Mesendoderm (in vitro differentiated cells): ENCODE data around the gene DMRTB1.

Source experiments
- DNase-seq: peaks from one replicate; pipeline ENCODE4 v3.0.0; 2013
- H2AK5ac ChIP-seq: 2 replicates; pipeline ENCODE4 v1.6.1; 2013; ENCODE audit warnings: low read length, inconsistent platforms
- H2BK120ac ChIP-seq: 2 replicates; pipeline ENCODE4 v1.6.1; 2013; ENCODE audit warnings: low read depth, mild to moderate bottlenecking, low read length, moderate library complexity, mixed read lengths
- H2BK15ac ChIP-seq: replicated peaks from 2 replicates; pipeline ENCODE4 v1.6.1; 2013; ENCODE audit warnings: low read depth, mild to moderate bottlenecking, moderate library complexity
- H2BK5ac ChIP-seq: 2 replicates; pipeline ENCODE4 v1.6.1; 2013; ENCODE audit warnings: low read length, inconsistent platforms
- H3K18ac ChIP-seq: 2 replicates; pipeline ENCODE4 v1.6.1; 2013; ENCODE audit warnings: mild to moderate bottlenecking, low read length, mixed read lengths
- H3K23ac ChIP-seq: one replicate; pipeline ENCODE4 v1.6.1; 2013; ENCODE audit warnings: low read length
- H3K27ac ChIP-seq: 2 replicates; pipeline ENCODE4 v1.5.1; 2013; ENCODE audit warnings: low read depth, mild to moderate bottlenecking, inconsistent platforms, low read length, moderate library complexity
- H3K27me3 ChIP-seq: 2 replicates; pipeline ENCODE4 v1.6.1; 2013; ENCODE audit warnings: low read length, control low read depth, mild to moderate bottlenecking, inconsistent platforms; ENCODE audit not compliant: insufficient read depth, poor library complexity
- H3K36me3 ChIP-seq: 2 replicates; pipeline ENCODE4 v1.6.1; 2013; ENCODE audit warnings: low read length, inconsistent platforms; ENCODE audit not compliant: control insufficient read depth, insufficient read depth
- H3K4ac ChIP-seq: one replicate; pipeline ENCODE4 v1.6.1; 2013; ENCODE audit warnings: low read depth, mild to moderate bottlenecking, low read length, moderate library complexity
- H3K4me1 ChIP-seq: 2 replicates; pipeline ENCODE4 v1.6.1; 2013; ENCODE audit warnings: low read depth, low read length, inconsistent platforms; ENCODE audit not compliant: control insufficient read depth
- H3K4me2 ChIP-seq: 2 replicates; pipeline ENCODE4 v1.6.1; 2013; ENCODE audit warnings: low read length
- H3K4me3 ChIP-seq: 2 replicates; pipeline ENCODE4 v1.5.1; 2013; ENCODE audit warnings: mild to moderate bottlenecking, low read length
- H3K56ac ChIP-seq: one replicate; pipeline ENCODE4 v1.6.1; 2013; ENCODE audit warnings: low read length
- H3K79me1 ChIP-seq: 2 replicates; pipeline ENCODE4 v1.6.1; 2013; ENCODE audit warnings: low read length, inconsistent platforms
- H3K79me2 ChIP-seq: 2 replicates; pipeline ENCODE4 v1.6.1; 2013; ENCODE audit warnings: mild to moderate bottlenecking, low read length; ENCODE audit not compliant: control insufficient read depth, insufficient read depth
- H3K9ac ChIP-seq: 2 replicates; pipeline ENCODE4 v1.6.1; 2013; ENCODE audit warnings: low read length, inconsistent platforms
- H4K5ac ChIP-seq: one replicate; pipeline ENCODE4 v1.6.1; 2013; ENCODE audit warnings: low read length
- H4K8ac ChIP-seq: one replicate; pipeline ENCODE4 v1.6.1; 2013; ENCODE audit warnings: low read depth, mild to moderate bottlenecking, control low read depth, low read length, moderate library complexity
- WGBS: extraction: QIAGEN DNeasy Blood & Tissue Kit; methylation state at CpG from one replicate; pipeline ENCODE4 v1.1.7; 2013; ENCODE audit warnings: low lambda C conversion rate, missing lambda C conversion rate; ENCODE audit not compliant: insufficient coverage; ENCODE audit errors: extremely low coverage; 5-methylcytosine and 5-hydroxymethylcytosine counted together

The DMRTB1 gene

DNA sequence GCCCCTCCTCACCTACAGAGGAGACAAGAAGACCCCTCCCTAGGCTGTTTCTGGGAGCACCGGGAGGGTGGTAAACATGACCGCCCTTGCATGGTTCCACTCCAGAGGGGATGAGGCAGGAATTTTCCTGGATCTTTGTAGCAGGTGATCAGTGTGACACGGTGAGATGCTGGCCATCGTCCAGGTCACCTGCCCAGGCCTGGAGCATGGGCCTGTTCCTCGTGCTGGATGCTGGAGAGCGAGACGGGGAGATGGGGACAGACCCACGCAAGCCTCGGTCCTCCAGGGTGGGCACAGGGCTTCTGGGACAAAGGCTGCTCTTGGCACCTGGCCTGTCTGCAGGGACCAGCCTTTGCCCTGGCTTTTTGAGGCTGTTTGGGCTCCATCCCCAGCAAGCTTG lies 46.2 kb downstream of the DMRTB1 start:
- no peak for DNase-seq
- H3K27me3 ChIP-seq: no peaks in the 10 kb centered on the region
- no peaks in the 10 kb centered on the region for H3K79me2 ChIP-seq
- H3K36me3 ChIP-seq: no peaks in the 10 kb centered on the region
- no peak overlapping the region for H3K4ac ChIP-seq
- H3K56ac ChIP-seq: no peak overlapping the region
- H3K18ac ChIP-seq: no peak overlapping the region
- H4K5ac ChIP-seq: no peak overlapping the region
- H2BK5ac ChIP-seq: no peak overlapping the region
- H3K4me3 ChIP-seq: no peak overlapping the region
- H2AK5ac ChIP-seq: no peak overlapping the region
- no CpG with 5 or more reads among the region's 9 CpGs for WGBS
- H3K4me2 ChIP-seq: no peak overlapping the region
- H3K27ac ChIP-seq: no peak overlapping the region
- no peak overlapping the region for H4K8ac ChIP-seq
- no peak overlapping the region for H3K9ac ChIP-seq
- no peak overlapping the region for H3K23ac ChIP-seq
- no peak overlapping the region for H2BK15ac ChIP-seq
- H3K4me1 ChIP-seq: no peaks in the 10 kb centered on the region
- H2BK120ac ChIP-seq: no peak overlapping the region
- no peaks in the 10 kb centered on the region for H3K79me1 ChIP-seq

DNA sequence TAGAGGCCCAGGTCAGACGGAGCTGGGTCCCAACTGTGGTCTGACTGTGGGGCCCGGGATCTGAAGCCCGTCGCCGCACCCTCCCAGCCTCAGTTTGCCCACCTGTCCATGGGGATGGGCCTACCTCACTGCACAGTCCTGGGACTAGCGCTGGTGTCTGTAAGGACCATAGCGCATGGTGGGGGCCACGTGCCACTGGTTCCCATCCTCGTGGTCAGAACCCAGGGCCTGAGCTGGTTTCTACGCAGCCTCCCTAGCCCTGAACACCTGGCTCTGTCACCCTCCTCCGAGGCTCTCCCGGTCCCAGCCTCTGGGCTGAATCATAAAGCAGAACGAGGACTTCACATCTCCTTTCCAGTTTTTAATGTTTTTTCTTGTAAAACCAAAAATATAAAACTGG lies 46.7 kb downstream of the DMRTB1 start:
- no peak overlapping the region for H3K9ac ChIP-seq
- H4K5ac ChIP-seq: no peak overlapping the region
- no peak overlapping the region for H3K18ac ChIP-seq
- no peak overlapping the region for H3K4me2 ChIP-seq
- no peak overlapping the region for H2BK120ac ChIP-seq
- no peaks in the 10 kb centered on the region for H3K27me3 ChIP-seq
- no peaks in the 10 kb centered on the region for H3K36me3 ChIP-seq
- no peak overlapping the region for H2BK5ac ChIP-seq
- H2BK15ac ChIP-seq: no peak overlapping the region
- H2AK5ac ChIP-seq: no peak overlapping the region
- H3K4me1 ChIP-seq: no peaks in the 10 kb centered on the region
- H3K27ac ChIP-seq: no peak overlapping the region
- no CpG with 5 or more reads among the region's 13 CpGs for WGBS
- DNase-seq: no peak
- no peaks in the 10 kb centered on the region for H3K79me1 ChIP-seq
- H3K4ac ChIP-seq: no peak overlapping the region
- H3K23ac ChIP-seq: no peak overlapping the region
- no peak overlapping the region for H3K56ac ChIP-seq
- no peak overlapping the region for H3K4me3 ChIP-seq
- H3K79me2 ChIP-seq: no peaks in the 10 kb centered on the region
- no peak overlapping the region for H4K8ac ChIP-seq

DNA sequence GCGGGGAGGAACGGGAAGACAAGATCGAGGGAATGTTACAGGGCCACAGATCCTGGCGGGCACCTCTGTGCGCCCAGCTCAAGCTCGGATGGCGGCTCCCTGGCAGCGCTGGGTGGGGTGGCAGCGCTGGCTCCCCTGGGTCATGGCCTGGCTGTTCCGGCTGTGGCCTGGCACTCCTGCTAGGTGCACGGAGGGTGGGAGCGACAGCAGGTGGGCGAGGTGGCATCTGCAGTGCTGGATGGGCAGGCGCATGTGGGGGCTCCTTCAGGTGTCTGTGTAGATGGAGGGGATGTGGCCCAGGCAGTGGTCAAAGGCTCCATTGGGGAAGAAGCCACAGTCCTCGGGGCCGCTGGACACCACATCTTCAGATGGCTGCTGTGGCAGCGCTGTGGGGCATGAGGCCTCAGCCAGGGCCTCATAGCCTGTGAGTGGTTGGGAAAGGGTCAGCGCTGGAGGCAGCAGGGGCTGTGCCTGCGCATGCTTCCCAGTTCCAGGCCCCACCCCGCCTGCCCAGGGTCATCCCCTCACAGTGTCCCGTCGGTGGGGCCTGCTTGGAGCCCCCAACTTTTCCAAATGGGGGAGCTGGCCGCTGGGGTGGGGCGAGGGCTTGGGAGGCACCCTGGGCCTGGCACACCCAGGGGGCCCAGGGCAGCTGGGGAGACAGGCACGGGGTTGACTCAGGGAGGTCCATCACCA lies 47.3 kb downstream of the DMRTB1 start:
- H4K5ac ChIP-seq: no peak overlapping the region
- H3K23ac ChIP-seq: no peak overlapping the region
- no peaks in the 10 kb centered on the region for H3K79me2 ChIP-seq
- H3K4ac ChIP-seq: no peak overlapping the region
- H3K56ac ChIP-seq: no peak overlapping the region
- no peaks in the 10 kb centered on the region for H3K4me1 ChIP-seq
- no peak overlapping the region for H3K4me2 ChIP-seq
- no peak overlapping the region for H3K9ac ChIP-seq
- no peak overlapping the region for H2BK15ac ChIP-seq
- no peak overlapping the region for H3K4me3 ChIP-seq
- no peak overlapping the region for H2BK5ac ChIP-seq
- H2BK120ac ChIP-seq: no peak overlapping the region
- no peaks in the 10 kb centered on the region for H3K36me3 ChIP-seq
- no peaks in the 10 kb centered on the region for H3K27me3 ChIP-seq
- H4K8ac ChIP-seq: no peak overlapping the region
- H3K18ac ChIP-seq: no peak overlapping the region
- no peaks in the 10 kb centered on the region for H3K79me1 ChIP-seq
- no CpG with 5 or more reads among the region's 25 CpGs for WGBS
- H3K27ac ChIP-seq: no peak overlapping the region
- no peak for DNase-seq
- H2AK5ac ChIP-seq: no peak overlapping the region

DNA sequence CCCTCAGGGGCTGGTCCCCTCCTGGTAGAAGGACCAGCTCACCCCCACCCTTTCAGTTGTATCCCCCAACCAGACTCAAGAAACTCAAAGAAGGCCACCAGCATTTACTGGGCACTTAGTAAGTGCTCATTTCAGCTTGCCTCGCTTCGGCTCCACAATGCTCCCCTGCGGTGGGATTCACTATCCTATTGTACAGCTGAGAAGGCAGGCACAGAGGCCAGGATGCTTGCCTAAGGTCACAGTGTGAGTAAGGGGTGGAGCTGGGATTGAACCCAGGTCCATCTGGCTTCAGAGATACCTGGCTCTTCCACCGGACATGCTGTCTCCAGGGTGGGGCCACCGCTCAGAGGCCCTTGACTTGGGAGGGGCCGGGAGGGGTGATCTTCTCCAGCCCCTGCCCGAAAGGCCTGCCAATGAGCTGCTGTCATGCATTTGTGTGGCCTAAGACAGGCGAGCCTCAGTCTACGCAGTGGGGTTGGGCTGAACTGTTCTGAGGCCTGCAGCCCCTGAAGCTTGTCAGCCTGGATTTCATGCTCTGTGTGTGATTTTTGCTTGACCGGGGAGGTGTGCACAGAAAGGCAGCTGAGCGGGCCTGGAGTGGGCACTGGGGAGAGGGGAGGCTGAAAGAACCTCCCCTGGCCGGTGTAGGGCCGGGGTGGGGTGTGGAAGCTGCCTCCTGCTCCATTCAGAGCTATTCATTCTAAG lies 48.1 kb downstream of the DMRTB1 start:
- Histone ChIP-seq H3K18ac (no peak overlapping the region), H3K36me3 (no peaks in the 10 kb centered on the region), H4K5ac (no peak overlapping the region), H3K9ac (no peak overlapping the region), H3K79me1 (no peaks in the 10 kb centered on the region), H4K8ac (no peak overlapping the region), H3K27ac (no peak overlapping the region), H3K4me3 (no peak overlapping the region), H2BK5ac (no peak overlapping the region), H2BK120ac (no peak overlapping the region), H3K4me1 (no peaks in the 10 kb centered on the region), H3K56ac (no peak overlapping the region), H3K23ac (no peak overlapping the region), H3K79me2 (no peaks in the 10 kb centered on the region), H3K4me2 (no peak overlapping the region), H3K4ac (no peak overlapping the region), H2BK15ac (no peak overlapping the region), H2AK5ac (no peak overlapping the region), H3K27me3 (no peaks in the 10 kb centered on the region)
- WGBS: no CpG with 5 or more reads among the region's 13 CpGs
- no peak for DNase-seq

DNA sequence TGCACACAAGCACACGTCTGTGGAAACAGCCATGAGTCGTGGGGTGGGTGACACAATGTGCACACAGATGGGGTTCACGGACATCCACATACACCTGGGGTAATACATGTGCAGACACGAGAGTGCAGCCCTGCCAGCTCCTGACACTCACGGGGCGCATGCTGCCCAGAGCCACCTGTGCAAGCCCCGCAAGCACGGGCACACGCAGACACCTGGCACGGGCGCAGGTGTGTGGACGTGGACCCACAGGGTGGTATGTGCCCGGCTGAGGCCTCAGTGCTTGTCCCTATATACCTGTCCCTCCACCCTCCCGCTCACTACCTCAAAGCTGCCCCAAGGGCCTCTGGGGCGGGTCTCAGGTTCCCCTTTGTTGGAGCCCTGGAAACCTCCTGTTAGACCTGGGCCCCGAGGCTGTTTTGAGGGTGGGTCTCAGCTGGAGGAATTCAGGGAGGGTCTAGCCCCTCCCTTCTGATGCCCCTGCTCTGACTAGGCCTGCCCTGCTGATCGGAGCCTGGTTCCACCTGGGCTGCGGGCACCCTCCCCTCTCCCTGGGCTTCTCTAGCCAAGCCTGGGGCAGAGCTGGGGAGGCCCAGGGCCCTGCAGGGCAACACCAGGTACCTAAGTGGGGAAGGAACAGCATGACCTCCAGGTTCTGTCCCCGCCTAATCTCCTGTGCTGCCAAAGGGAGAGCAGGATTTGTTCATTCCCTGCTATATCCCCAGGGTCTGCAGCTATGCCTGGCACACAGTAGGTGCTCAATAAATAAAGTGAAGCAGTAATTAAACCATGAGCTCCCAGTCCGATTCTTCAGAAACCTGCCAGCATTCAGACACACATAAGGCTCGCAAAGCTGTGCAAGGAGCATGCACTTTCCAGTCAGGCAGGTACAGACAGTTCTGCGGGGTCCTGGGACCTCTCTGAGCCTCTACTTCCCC lies 49.1 kb downstream of the DMRTB1 start:
- no peak for DNase-seq
- Histone ChIP-seq H3K56ac (no peak overlapping the region), H4K8ac (no peak overlapping the region), H3K27ac (no peak overlapping the region), H3K9ac (no peak overlapping the region), H3K4me3 (no peak overlapping the region), H3K79me2 (no peaks in the 10 kb centered on the region), H3K79me1 (no peaks in the 10 kb centered on the region), H3K4me1 (no peaks in the 10 kb centered on the region), H3K18ac (no peak overlapping the region), H4K5ac (no peak overlapping the region), H3K4ac (no peak overlapping the region), H3K27me3 (no peaks in the 10 kb centered on the region), H3K23ac (no peak overlapping the region), H3K4me2 (no peak overlapping the region), H2BK15ac (no peak overlapping the region), H2AK5ac (no peak overlapping the region), H2BK120ac (no peak overlapping the region), H3K36me3 (no peaks in the 10 kb centered on the region), H2BK5ac (no peak overlapping the region)
- WGBS: no CpG with 5 or more reads among the region's 22 CpGs
